ENCODE data around the gene SLC22A24. TPM values are rescaled to one million over a fixed set of nuclear protein-coding genes. Genes with fewer than 3 reads are reported as not detected.

The SLC22A24 gene, protein sequence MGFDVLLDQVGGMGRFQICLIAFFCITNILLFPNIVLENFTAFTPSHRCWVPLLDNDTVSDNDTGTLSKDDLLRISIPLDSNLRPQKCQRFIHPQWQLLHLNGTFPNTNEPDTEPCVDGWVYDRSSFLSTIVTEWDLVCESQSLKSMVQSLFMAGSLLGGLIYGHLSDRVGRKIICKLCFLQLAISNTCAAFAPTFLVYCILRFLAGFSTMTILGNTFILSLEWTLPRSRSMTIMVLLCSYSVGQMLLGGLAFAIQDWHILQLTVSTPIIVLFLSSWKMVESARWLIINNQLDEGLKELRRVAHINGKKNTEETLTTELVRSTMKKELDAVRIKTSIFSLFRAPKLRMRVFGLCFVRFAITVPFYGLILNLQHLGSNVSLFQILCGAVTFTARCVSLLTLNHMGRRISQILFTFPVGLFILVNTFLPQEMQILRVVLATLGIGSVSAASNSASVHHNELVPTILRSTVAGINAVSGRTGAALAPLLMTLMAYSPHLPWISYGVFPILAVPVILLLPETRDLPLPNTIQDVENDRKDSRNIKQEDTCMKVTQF
- total RNA-seq, result not detected in 2 replicates

DNA sequence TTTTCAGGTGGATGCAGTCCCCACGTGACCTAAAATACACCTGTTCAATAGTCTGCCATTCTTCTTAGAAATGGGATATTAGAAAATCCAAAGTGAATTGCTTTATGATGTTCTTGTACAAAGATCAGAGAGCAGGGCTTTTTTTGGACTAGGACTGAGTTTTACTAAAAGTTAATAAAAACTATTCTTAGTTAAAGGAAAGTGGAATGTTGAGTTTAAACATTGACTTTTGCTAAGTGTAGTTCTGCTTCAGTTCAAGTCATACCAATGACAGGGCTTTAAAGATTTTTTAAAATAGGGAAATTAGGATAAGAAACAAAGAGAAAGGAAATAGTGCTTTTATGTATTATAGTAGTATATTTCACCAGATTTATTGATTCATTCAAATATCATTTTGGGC is at the start of gene SLC22A24:
SLC22A24 (minus strand) TSS at position 101 of the 400 bp plus-strand sequence. CDS start 442 bp downstream, outside the sequence.

Other genes with a start within 250 kb of the SLC22A24 start
- gene CHRM1, start 222.9 kb downstream of the SLC22A24 start, total RNA-seq, result not detected in 2 replicates
- gene SLC22A6, start 159.3 kb downstream of the SLC22A24 start, total RNA-seq, result not detected in 2 replicates
- gene SLC22A8, start 128.4 kb downstream of the SLC22A24 start, total RNA-seq, result not detected in 2 replicates
- not detected in 2 replicates for gene SLC22A25, start 99.4 kb upstream of the SLC22A24 start, total RNA-seq
- not detected in 2 replicates for gene SLC22A9, start 225.6 kb upstream of the SLC22A24 start, total RNA-seq

Data from smooth muscle cell of bladder (primary cell).